ENCODE results near the gene ZNF429.
"Not testable (repeated sequence)": the region's sequence is repeated elsewhere in the genome, so short reads cannot be mapped to it uniquely, and the experiment has no call there.

Gene ZNF429

GRCh38 chr19:21559444-21559843, 54.0 kb downstream of the ZNF429 start:
- Histone ChIP-seq H3K9me3 (no peaks in the 10 kb centered on the region; the same call in 1 of the 2 replicates), H3K4me1 (no peaks in the 10 kb centered on the region), H3K4me3 (ENCODE audit: low read depth, low read length) (no peak overlapping the region), H3K27me3 (no peaks in the 10 kb centered on the region), H3K36me3 (no peaks in the 10 kb centered on the region)
- no peak for TF ChIP-seq CTCF (IDR thresholded peaks at IDR 0.05; ENCODE audit: low read depth, low read length)
- DNase-seq: no peak

DNA sequence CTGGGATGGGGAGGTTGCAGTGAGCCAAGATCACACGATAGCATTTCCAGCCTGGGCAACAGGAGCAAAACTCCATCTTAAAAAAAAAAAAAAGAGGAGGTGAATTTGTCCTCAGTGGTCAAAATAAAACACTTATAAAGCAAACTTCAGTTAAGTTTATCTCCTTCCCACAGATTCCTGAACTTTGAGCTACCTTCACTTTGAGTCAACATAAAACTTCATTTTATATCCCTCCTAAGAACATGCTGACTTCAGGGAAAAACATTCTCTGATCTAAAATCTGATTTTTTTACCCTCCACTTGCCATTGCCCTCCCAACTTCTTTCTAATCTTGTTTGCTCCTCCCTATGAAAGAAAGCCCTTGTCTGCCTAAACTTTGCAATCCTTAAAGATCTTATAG, 59.0 kb downstream of the ZNF429 start:
- no peak for DNase-seq
- no peak for TF ChIP-seq CTCF (IDR thresholded peaks at IDR 0.05; ENCODE audit: low read depth, low read length)
- no peak overlapping the region for H3K4me3 ChIP-seq (ENCODE audit: low read depth, low read length)
- no peaks in the 10 kb centered on the region; the same call in 1 of the 2 replicates for H3K9me3 ChIP-seq
- no peaks in the 10 kb centered on the region for H3K27me3 ChIP-seq
- no peaks in the 10 kb centered on the region for H3K4me1 ChIP-seq
- no peaks in the 10 kb centered on the region for H3K36me3 ChIP-seq

GRCh38 chr19:21566073-21566472, 60.7 kb downstream of the ZNF429 start:
- H3K36me3 ChIP-seq: no peaks in the 10 kb centered on the region
- no peak for TF ChIP-seq CTCF (IDR thresholded peaks at IDR 0.05; ENCODE audit: low read depth, low read length)
- H3K9me3 ChIP-seq: no peaks in the 10 kb centered on the region; the same call in 1 of the 2 replicates
- no peaks in the 10 kb centered on the region for H3K4me1 ChIP-seq
- DNase-seq: no peak
- no peaks in the 10 kb centered on the region for H3K27me3 ChIP-seq
- no peak overlapping the region for H3K4me3 ChIP-seq (ENCODE audit: low read depth, low read length)

DNA sequence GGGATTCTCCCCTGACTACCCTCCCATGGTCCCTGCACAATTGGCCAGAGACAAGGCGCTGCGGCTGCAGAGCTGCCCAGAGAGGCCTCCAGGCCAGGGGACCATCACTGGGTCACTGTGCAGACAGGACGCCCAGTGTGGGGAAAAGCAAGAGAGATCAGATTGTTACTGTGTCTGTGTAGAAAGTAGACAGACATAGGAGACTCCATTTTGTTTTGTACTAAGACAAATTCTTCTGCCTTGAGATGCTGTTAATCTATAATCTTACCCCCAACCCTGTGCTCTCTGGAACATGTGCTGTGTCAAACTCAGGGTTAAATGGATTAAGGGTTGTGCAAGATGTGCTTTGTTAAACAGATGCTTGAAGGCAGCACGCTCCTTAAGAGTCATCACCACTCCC, 62.4 kb downstream of the ZNF429 start:
- H3K4me1 ChIP-seq; H3K27me3 ChIP-seq; H3K36me3 ChIP-seq; H3K9me3 ChIP-seq; H3K4me3 ChIP-seq (ENCODE audit: low read depth, low read length); DNase-seq: not testable (repeated sequence)

DNA sequence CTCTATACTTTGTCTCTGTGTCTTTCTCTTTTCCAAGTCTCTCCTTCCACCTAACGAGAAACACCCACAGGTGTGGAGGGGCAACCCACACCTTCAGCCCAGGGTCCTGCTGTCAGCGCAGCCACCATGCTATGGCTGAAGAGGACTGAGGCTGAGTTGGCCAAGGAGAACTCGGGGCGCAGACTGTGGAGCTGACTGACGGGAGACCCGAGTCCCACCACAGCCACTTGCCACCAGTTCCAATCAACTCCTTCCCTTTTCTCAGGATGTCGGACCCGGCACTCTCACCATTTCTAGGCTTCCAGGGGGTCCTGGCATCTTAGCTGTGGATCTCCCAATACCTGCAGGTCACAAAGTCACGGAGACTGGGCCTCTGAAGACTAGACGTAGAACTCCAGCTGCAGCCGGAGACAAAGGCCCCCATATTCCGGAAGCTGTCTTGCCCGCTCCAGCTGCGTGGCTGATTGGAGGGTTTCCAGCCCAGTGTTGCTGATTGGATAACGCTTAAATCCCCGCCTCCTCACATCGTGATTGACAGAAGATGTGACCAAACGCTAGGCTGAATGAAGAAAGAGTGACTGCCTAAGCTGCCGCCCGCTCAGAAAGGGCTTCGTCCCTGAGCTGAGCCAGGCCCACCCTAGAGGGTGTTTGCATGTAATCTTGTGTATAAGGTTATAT, 63.6 kb downstream of the ZNF429 start:
- no peak for DNase-seq
- H3K36me3 ChIP-seq: no peaks in the 10 kb centered on the region
- no peaks in the 10 kb centered on the region for H3K27me3 ChIP-seq
- no peak overlapping the region for H3K4me3 ChIP-seq (ENCODE audit: low read depth, low read length)
- H3K9me3 ChIP-seq: peaks cover 5% of the 10 kb centered on the region
- TF ChIP-seq CTCF (IDR thresholded peaks at IDR 0.05; ENCODE audit: low read depth, low read length): no peak
- H3K4me1 ChIP-seq: no peaks in the 10 kb centered on the region

DNA sequence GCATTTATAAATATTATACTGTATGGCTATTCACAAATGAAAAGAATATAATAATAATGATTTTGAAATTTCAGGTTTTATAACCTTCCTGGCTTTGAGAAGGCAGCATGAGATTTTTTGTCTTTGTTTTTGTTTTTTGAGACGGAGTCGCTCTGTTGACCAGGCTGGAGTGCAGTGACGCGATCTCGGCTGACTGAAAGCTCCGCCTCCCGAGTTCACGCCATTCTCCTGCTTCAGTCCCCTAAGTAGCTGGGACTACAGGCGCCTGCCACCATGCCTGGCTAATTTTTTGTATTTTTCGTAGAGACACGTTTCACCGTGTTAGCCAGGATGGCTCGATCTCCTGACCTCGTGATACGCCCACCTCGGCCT, 64.1 kb downstream of the ZNF429 start:
- Histone ChIP-seq H3K9me3 (peaks cover 5% of the 10 kb centered on the region), H3K27me3 (no peaks in the 10 kb centered on the region), H3K4me3 (ENCODE audit: low read depth, low read length) (no peak overlapping the region), H3K4me1 (no peaks in the 10 kb centered on the region), H3K36me3 (no peaks in the 10 kb centered on the region)
- DNase-seq: no peak
- TF ChIP-seq CTCF (IDR thresholded peaks at IDR 0.05; ENCODE audit: low read depth, low read length): no peak
